Thyroid gland (tissue), 4 donors: ENCODE measurements around the gene LCN10. TPM values are rescaled to one million over a fixed set of nuclear protein-coding genes. Genes with fewer than 3 reads are reported as not detected.

ENCODE experiments used
- DNase-seq, 2 donors: peaks; one replicate each; pipeline ENCODE4 v3.0.0-alpha.2; 2019
- H3K27ac ChIP-seq, 3 donors: fragments of 200-600 bp; sonication (generic); 1 replicate in 2 of 3; 2 replicates in 1 of 3; pipeline ENCODE4 v1.5.1; 2016 to 2019; ENCODE audit warnings: mild to moderate bottlenecking in 1 of 3, moderate library complexity in 1 of 3
- H3K27me3 ChIP-seq: fragments of 200-600 bp; sonication (generic); one replicate; pipeline ENCODE4 v1.5.1; 2019
- H3K36me3 ChIP-seq, 2 donors: fragments of 200-600 bp; sonication (generic); one replicate each; pipeline ENCODE4 v1.5.1; 2016 to 2019
- H3K4me1 ChIP-seq, 2 donors: fragments of 200-600 bp; sonication (generic); one replicate each; pipeline ENCODE4 v1.5.1; 2017 to 2019
- H3K4me3 ChIP-seq, 3 donors: fragments of 200-600 bp; sonication (generic); replicated peaks in 1 of 3; 1 replicate in 2 of 3; 2 replicates in 1 of 3; pipeline ENCODE4 v1.5.1; 2016; ENCODE audit warnings: mild to moderate bottlenecking in 1 of 3
- H3K9me3 ChIP-seq: fragments of 200-600 bp; sonication (generic); one replicate; pipeline ENCODE4 v1.5.1; 2017
- POLR2A ChIP-seq, 2 donors: fragments of 450-650 bp; IDR thresholded peaks; one replicate each; pipeline ENCODE4 v1.6.1; 2017; ENCODE audit warnings: antibody characterized with exemption in 2 of 2, mild to moderate bottlenecking in 2 of 2, moderate library complexity in 1 of 2
- WGBS, 2 donors: methylation state at CpG; one replicate each; pipeline ENCODE4 v1.1.5; 2017; 5-methylcytosine and 5-hydroxymethylcytosine counted together
- intact Hi-C: fragments of 100-400 bp; cut with DNase I; formaldehyde crosslinking; loops from one replicate; pipeline ENCODE4 v1.15.1; 2023
- total RNA-seq, 4 donors: library from RNA; depleted of rRNA; stranded (reverse); fragments of >200 nt; gene quantifications; one replicate each; pipeline ENCODE4 v1.2.3, GENCODE V29; 2016
- TF ChIP-seq, protein P1 (sequence below), 6 experiments: fragments of 200-600 bp in 3 of 6; fragments of 450-650 bp in 3 of 6; sonication (generic) in 3 of 6; IDR thresholded peaks; one replicate each; pipeline ENCODE4 v1.5.1; 2016 to 2019; ENCODE audit warnings: antibody characterized with exemption in 6 of 6, mild to moderate bottlenecking in 2 of 6, inconsistent platforms in 1 of 6, moderate library complexity in 1 of 6

LCN10 gene
- total RNA-seq, 4 donors from 2014 or later = 5.8 to 10.1 (median 7.1) TPM

GRCh38 chr9:136726118-136726517 is 16.6 kb downstream of the LCN10 start:
- no peak for TF ChIP-seq POLR2A (IDR thresholded peaks at IDR 0.05)
- TF ChIP-seq, protein P1, sequence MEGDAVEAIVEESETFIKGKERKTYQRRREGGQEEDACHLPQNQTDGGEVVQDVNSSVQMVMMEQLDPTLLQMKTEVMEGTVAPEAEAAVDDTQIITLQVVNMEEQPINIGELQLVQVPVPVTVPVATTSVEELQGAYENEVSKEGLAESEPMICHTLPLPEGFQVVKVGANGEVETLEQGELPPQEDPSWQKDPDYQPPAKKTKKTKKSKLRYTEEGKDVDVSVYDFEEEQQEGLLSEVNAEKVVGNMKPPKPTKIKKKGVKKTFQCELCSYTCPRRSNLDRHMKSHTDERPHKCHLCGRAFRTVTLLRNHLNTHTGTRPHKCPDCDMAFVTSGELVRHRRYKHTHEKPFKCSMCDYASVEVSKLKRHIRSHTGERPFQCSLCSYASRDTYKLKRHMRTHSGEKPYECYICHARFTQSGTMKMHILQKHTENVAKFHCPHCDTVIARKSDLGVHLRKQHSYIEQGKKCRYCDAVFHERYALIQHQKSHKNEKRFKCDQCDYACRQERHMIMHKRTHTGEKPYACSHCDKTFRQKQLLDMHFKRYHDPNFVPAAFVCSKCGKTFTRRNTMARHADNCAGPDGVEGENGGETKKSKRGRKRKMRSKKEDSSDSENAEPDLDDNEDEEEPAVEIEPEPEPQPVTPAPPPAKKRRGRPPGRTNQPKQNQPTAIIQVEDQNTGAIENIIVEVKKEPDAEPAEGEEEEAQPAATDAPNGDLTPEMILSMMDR (IDR thresholded peaks at IDR 0.05) = no peak
- 59 to 69% methylated on average over 9 to 16 of the region's 16 CpGs for WGBS, 2 donors
- Histone ChIP-seq H3K27ac (peak overlapping the region in 1 of 3 donors; percentile 42), H3K27me3 (no peaks in the 10 kb centered on the region), H3K4me3 (no peak overlapping the region), H3K36me3 (peaks cover 38 to 52% of the 10 kb centered on the region in 2 donors), H3K4me1 (peaks cover 17 to 37% of the 10 kb centered on the region in 2 donors), H3K9me3 (no peaks in the 10 kb centered on the region)
- intact Hi-C loops = no loop called here
- DNase-seq = no peak

DNA sequence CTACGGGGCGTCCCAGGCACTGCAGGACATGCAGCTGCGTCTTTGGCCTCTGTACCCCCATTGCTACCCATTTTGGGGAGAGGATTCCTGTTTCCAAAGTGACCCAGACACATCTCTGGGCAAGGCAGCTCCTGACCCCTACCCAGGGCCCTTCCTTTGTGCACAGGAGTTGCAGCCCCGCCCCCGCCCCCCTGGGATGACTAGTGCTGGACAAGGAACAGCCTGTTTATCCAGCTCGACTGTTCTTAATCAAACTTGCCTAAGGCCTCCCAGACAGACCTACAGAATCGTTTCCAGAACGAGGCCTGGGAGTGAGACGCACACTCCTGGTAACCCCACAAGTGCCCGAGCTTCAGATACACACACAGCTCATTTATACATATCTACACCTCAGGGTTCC is 17.1 kb downstream of the LCN10 start:
- Histone ChIP-seq H3K36me3 (peaks cover 38 to 53% of the 10 kb centered on the region in 2 donors), H3K9me3 (no peaks in the 10 kb centered on the region), H3K27ac (peak overlapping the region in 1 of 3 donors; percentile 42), H3K4me1 (peaks cover 17 to 42% of the 10 kb centered on the region in 2 donors), H3K4me3 (no peak overlapping the region), H3K27me3 (no peaks in the 10 kb centered on the region)
- TF ChIP-seq POLR2A (IDR thresholded peaks at IDR 0.05) = no peak
- TF ChIP-seq, protein P1 (IDR thresholded peaks at IDR 0.05) = no peak
- WGBS, 2 donors = 67 to 81% methylated on average over 10 of the region's 10 CpGs
- intact Hi-C loops = no loop called here
- no peak for DNase-seq

DNA sequence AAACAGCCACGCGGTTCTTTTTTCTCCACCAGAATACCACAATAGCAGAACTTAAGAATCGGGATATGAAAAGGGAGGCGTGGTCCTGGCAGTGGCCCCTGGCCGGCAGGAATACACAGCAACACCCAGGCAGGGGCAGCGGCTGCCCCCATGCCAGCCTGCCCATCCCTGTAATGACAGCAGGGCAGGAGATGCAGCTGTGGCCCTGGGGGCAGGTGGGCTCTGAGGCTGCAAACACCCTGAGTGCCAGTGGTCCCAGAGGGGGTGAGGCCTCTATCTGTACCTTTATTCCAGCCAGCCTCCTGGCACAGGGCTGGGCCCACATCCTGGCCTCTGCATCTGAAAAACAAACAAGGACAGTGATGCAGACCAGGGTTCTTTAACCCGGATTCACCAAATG is 18.0 kb downstream of the LCN10 start:
- Histone ChIP-seq H3K4me1 (peaks cover 17 to 49% of the 10 kb centered on the region in 2 donors), H3K4me3 (no peak overlapping the region), H3K9me3 (no peaks in the 10 kb centered on the region), H3K36me3 (peaks cover 38 to 53% of the 10 kb centered on the region in 2 donors), H3K27ac (no peak overlapping the region), H3K27me3 (no peaks in the 10 kb centered on the region)
- TF ChIP-seq POLR2A (IDR thresholded peaks at IDR 0.05) = no peak
- TF ChIP-seq, protein P1 (IDR thresholded peaks at IDR 0.05) = no peak
- no peak for DNase-seq
- 85 to 89% methylated on average over 7 of the region's 7 CpGs for WGBS, 2 donors
- intact Hi-C loops = no loop called here

GRCh38 chr9:136723989-136724388 is 18.8 kb downstream of the LCN10 start:
- intact Hi-C loops = no loop called here
- Histone ChIP-seq H3K4me3 (no peak overlapping the region), H3K9me3 (no peaks in the 10 kb centered on the region), H3K4me1 (peaks cover 17 to 53% of the 10 kb centered on the region in 2 donors), H3K36me3 (peaks cover 38 to 53% of the 10 kb centered on the region in 2 donors), H3K27ac (no peak overlapping the region), H3K27me3 (no peaks in the 10 kb centered on the region)
- no peak for DNase-seq
- 96 to 98% methylated on average over 5 to 7 of the region's 8 CpGs for WGBS, 2 donors
- TF ChIP-seq, protein P1 (IDR thresholded peaks at IDR 0.05) = no peak
- no peak for TF ChIP-seq POLR2A (IDR thresholded peaks at IDR 0.05)

DNA sequence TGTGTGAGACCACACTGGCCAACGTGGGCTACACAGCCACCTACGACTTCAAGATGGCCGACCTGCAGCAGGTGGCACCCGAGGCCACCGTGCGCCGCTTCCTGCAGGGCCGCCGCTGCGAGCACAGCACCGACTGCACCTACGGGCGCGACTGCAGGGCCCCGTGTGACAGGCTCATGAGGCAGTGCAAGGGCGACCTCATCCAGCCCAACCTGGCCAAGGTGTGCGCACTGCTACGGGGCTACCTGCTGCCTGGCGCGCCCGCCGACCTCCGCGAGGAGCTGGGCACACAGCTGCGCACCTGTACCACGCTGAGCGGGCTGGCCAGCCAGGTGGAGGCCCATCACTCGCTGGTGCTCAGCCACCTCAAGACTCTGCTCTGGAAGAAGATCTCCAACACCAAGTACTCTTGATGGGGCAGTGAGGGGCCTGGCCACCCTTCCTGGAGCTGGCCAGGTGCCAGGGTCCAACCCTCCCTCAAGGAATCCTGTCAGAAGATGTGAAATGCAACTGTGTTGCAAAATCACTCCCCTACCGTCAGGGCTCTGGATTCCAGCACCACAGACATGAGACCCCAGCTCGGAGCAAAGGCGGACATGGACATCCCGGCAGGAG is 19.3 kb downstream of the LCN10 start:
- no peak for DNase-seq
- H3K4me1 ChIP-seq = peaks cover 17 to 50% of the 10 kb centered on the region in 2 donors
- H3K27ac ChIP-seq = no peak overlapping the region
- H3K9me3 ChIP-seq = no peaks in the 10 kb centered on the region
- TF ChIP-seq, protein P1 (IDR thresholded peaks at IDR 0.05) = no peak
- no peak for TF ChIP-seq POLR2A (IDR thresholded peaks at IDR 0.05)
- 92 to 93% methylated on average over 4 to 12 of the region's 32 CpGs for WGBS, 2 donors
- no peaks in the 10 kb centered on the region for H3K27me3 ChIP-seq
- no peak overlapping the region for H3K4me3 ChIP-seq
- H3K36me3 ChIP-seq = peaks cover 38 to 53% of the 10 kb centered on the region in 2 donors
- intact Hi-C loops = no loop called here
